ENCODE data around the gene LYPD6B. TPM values are rescaled to one million over a fixed set of nuclear protein-coding genes. Genes with fewer than 3 reads are reported as not detected.
A peak's percentile ranks its signal among the peaks of the same experiment; 100 is the strongest.

The LYPD6B gene
- total RNA-seq, 2 donors from 2014 or later = not detected

- ATAC-seq (no peak), DNase-seq (ENCODE audit: low spot score in 2 of 2) (no peak)
- Mint-ChIP-seq H3K9me3 (no peaks in the 10 kb centered on the region), H3K27ac (no peak overlapping the region), H3K36me3 (no peaks in the 10 kb centered on the region)
Measured at GRCh38 chr2:149056541-149057255, 18.2 kb downstream of the LYPD6B start.

- H3K36me3 Mint-ChIP-seq = no peaks in the 10 kb centered on the region
- no peaks in the 10 kb centered on the region for H3K9me3 Mint-ChIP-seq
- ATAC-seq = no peak
- DNase-seq (ENCODE audit: low spot score in 2 of 2) = no peak
- no peak overlapping the region for H3K27ac Mint-ChIP-seq
Measured at GRCh38 chr2:149057401-149057800, 18.9 kb downstream of the LYPD6B start.

- Mint-ChIP-seq H3K9me3 (no peaks in the 10 kb centered on the region), H3K36me3 (no peaks in the 10 kb centered on the region), H3K27ac (no peak overlapping the region)
- DNase-seq (ENCODE audit: low spot score in 2 of 2) = no peak
- no peak for ATAC-seq
Measured at GRCh38 chr2:149058936-149059335, 20.4 kb downstream of the LYPD6B start.

- DNase-seq (ENCODE audit: low spot score in 2 of 2) = no peak
- Mint-ChIP-seq H3K9me3 (no peaks in the 10 kb centered on the region), H3K27ac (peak overlapping the region in 1 of 2 donors; percentile 77), H3K36me3 (no peaks in the 10 kb centered on the region)
- no peak for ATAC-seq
Measured at GRCh38 chr2:149059822-149060221, 21.3 kb downstream of the LYPD6B start.

- ATAC-seq = no peak
- Mint-ChIP-seq H3K27ac (no peak overlapping the region), H3K9me3 (no peaks in the 10 kb centered on the region), H3K36me3 (no peaks in the 10 kb centered on the region)
- DNase-seq (ENCODE audit: low spot score in 2 of 2) = no peak
Measured at GRCh38 chr2:149061133-149061745, 22.7 kb downstream of the LYPD6B start.

GRCh38 chr2:149062531-149062930 is 24.0 kb downstream of the LYPD6B start:
- no peak for DNase-seq (ENCODE audit: low spot score in 2 of 2)

GRCh38 chr2:149063177-149063576 is 24.7 kb downstream of the LYPD6B start:
- H3K9me3 Mint-ChIP-seq = peaks cover 0 to 4% of the 10 kb centered on the region in 2 donors
- no peak for DNase-seq (ENCODE audit: low spot score in 2 of 2)
- no peak overlapping the region for H3K27ac Mint-ChIP-seq
- H3K36me3 Mint-ChIP-seq = no peaks in the 10 kb centered on the region
- ATAC-seq = no peak

More at GRCh38 chr2:149062531-149062930, 24.0 kb downstream of the LYPD6B start:
- no peak for ATAC-seq
- Mint-ChIP-seq H3K36me3 (no peaks in the 10 kb centered on the region), H3K9me3 (peaks cover 0 to 4% of the 10 kb centered on the region in 2 donors), H3K27ac (no peak overlapping the region)

GRCh38 chr2:149064365-149064841 is 25.9 kb downstream of the LYPD6B start:
- Mint-ChIP-seq H3K9me3 (peaks cover 0 to 4% of the 10 kb centered on the region in 2 donors), H3K27ac (no peak overlapping the region), H3K36me3 (no peaks in the 10 kb centered on the region)

GRCh38 chr2:149064856-149065630 is 26.5 kb downstream of the LYPD6B start:
- no peak for ATAC-seq
- no peaks in the 10 kb centered on the region for H3K36me3 Mint-ChIP-seq
- peaks cover 0 to 4% of the 10 kb centered on the region in 2 donors for H3K9me3 Mint-ChIP-seq
- DNase-seq (ENCODE audit: low spot score in 2 of 2) = no peak
- no peak overlapping the region for H3K27ac Mint-ChIP-seq

More at GRCh38 chr2:149064365-149064841, 25.9 kb downstream of the LYPD6B start:
- ATAC-seq = no peak
- DNase-seq (ENCODE audit: low spot score in 2 of 2) = no peak

GRCh38 chr2:149068225-149068995 is 29.9 kb downstream of the LYPD6B start:
- no peak for DNase-seq (ENCODE audit: low spot score in 2 of 2)
- peaks cover 0 to 4% of the 10 kb centered on the region in 2 donors for H3K9me3 Mint-ChIP-seq
- no peak overlapping the region for H3K27ac Mint-ChIP-seq
- ATAC-seq = no peak
- H3K36me3 Mint-ChIP-seq = no peaks in the 10 kb centered on the region

- ATAC-seq = peak; percentile 74 to 87
- no peak overlapping the region for H3K27ac Mint-ChIP-seq
Measured at GRCh38 chr2:149068996-149069888, 30.7 kb downstream of the LYPD6B start.

GRCh38 chr2:149070681-149071320 is 32.3 kb downstream of the LYPD6B start:
- Mint-ChIP-seq H3K36me3 (no peaks in the 10 kb centered on the region), H3K27ac (no peak overlapping the region), H3K9me3 (peaks cover 0 to 4% of the 10 kb centered on the region in 2 donors)
- ATAC-seq (no peak), DNase-seq (ENCODE audit: low spot score in 2 of 2) (no peak)

More at GRCh38 chr2:149068996-149069888, 30.7 kb downstream of the LYPD6B start:
- no peak for DNase-seq (ENCODE audit: low spot score in 2 of 2)
- Mint-ChIP-seq H3K36me3 (no peaks in the 10 kb centered on the region), H3K9me3 (peaks cover 0 to 4% of the 10 kb centered on the region in 2 donors)

GRCh38 chr2:149075105-149075504 is 36.6 kb downstream of the LYPD6B start:
- no peaks in the 10 kb centered on the region for H3K36me3 Mint-ChIP-seq
- H3K9me3 Mint-ChIP-seq = no peaks in the 10 kb centered on the region
- ATAC-seq (no peak), DNase-seq (ENCODE audit: low spot score in 2 of 2) (no peak)
- H3K27ac Mint-ChIP-seq = no peak overlapping the region

GRCh38 chr2:149075853-149076252 is 37.4 kb downstream of the LYPD6B start:
- Mint-ChIP-seq H3K9me3 (no peaks in the 10 kb centered on the region), H3K27ac (no peak overlapping the region), H3K36me3 (no peaks in the 10 kb centered on the region)
- ATAC-seq (no peak), DNase-seq (ENCODE audit: low spot score in 2 of 2) (no peak)

- H3K36me3 Mint-ChIP-seq = no peaks in the 10 kb centered on the region
- no peaks in the 10 kb centered on the region for H3K9me3 Mint-ChIP-seq
- DNase-seq (ENCODE audit: low spot score in 2 of 2) = no peak
- H3K27ac Mint-ChIP-seq = no peak overlapping the region
- ATAC-seq = no peak
Measured at GRCh38 chr2:149076863-149077412, 38.4 kb downstream of the LYPD6B start.
